ENCODE measurements around the gene RASAL2.
"Not testable (repeated sequence)": the region's sequence is repeated elsewhere in the genome, so short reads cannot be mapped to it uniquely, and the experiment has no call there.

The RASAL2 gene

DNA sequence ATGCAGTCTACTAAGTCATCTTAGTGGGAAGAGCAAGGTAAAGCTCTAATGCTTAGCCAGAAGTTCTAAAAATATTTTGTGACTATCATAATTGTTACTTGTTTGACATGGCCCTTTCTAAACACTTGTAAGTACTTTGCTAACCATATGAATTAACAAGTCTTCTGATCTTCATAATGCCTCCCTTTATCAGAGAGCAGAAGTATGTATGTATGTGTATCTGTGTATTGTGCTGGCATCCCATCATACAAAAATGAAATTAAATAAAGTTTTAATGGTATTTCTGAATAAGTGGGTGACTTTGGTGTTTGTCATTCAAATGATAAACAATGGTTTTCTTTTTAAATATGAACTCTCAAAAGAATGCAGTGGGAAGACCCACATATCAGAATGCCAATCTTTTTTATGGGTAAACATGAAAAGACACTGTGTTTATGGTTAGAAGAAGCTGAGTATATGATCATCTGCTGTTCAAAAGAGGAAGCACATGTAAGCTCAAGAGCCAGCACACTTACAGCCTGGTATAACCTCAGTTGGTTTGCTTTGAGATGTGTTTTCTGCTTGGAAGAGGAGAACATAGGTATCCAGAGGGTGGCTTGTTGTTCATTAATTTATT, 243.3 kb downstream of the RASAL2 start:
- no peak overlapping the region for H3K9ac ChIP-seq (ENCODE audit: low read length)
- H3K4me1 ChIP-seq (ENCODE audit: insufficient read depth, low read length): peaks cover 12% of the 10 kb centered on the region
- H3K9me3 ChIP-seq (ENCODE audit: low read length): no peaks in the 10 kb centered on the region
- H3K27me3 ChIP-seq (ENCODE audit: control insufficient read depth in 1 of 2, insufficient read depth in 2 of 2, low read length in 2 of 2): no peaks in the 10 kb centered on the region
- no peaks in the 10 kb centered on the region for H3K36me3 ChIP-seq (ENCODE audit: insufficient read depth, low read length)
- H3K27ac ChIP-seq (ENCODE audit: low read depth, low read length): no peak overlapping the region
- no peak overlapping the region for H3K4me3 ChIP-seq (ENCODE audit: low read depth in 1 of 2, low read length in 2 of 2)

DNA sequence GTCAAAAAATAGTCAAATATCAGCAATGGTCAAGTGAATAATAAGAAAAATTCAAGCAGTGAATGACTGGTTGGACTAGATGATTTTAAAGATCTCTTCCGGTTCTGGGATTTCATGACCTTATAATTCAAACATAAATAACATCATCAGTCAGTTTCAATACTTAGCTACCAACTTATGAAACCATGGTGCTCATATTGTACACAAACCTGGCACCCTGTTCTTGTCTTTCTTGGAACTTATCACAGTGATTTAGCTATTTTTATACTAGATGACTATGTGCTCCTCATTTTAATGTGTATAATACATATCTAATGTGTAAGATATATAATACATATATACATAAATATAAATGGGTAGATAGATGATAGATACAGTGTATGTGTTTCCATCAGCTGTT, 245.9 kb downstream of the RASAL2 start:
- Histone ChIP-seq H3K9ac (ENCODE audit: low read length) (no peak overlapping the region), H3K4me1 (ENCODE audit: insufficient read depth, low read length) (peaks cover 17% of the 10 kb centered on the region), H3K27ac (ENCODE audit: low read depth, low read length) (no peak overlapping the region), H3K4me3 (ENCODE audit: low read depth in 1 of 2, low read length in 2 of 2) (no peak overlapping the region), H3K27me3 (ENCODE audit: control insufficient read depth in 1 of 2, insufficient read depth in 2 of 2, low read length in 2 of 2) (no peaks in the 10 kb centered on the region), H3K36me3 (ENCODE audit: insufficient read depth, low read length) (no peaks in the 10 kb centered on the region), H3K9me3 (ENCODE audit: low read length) (no peaks in the 10 kb centered on the region)

DNA sequence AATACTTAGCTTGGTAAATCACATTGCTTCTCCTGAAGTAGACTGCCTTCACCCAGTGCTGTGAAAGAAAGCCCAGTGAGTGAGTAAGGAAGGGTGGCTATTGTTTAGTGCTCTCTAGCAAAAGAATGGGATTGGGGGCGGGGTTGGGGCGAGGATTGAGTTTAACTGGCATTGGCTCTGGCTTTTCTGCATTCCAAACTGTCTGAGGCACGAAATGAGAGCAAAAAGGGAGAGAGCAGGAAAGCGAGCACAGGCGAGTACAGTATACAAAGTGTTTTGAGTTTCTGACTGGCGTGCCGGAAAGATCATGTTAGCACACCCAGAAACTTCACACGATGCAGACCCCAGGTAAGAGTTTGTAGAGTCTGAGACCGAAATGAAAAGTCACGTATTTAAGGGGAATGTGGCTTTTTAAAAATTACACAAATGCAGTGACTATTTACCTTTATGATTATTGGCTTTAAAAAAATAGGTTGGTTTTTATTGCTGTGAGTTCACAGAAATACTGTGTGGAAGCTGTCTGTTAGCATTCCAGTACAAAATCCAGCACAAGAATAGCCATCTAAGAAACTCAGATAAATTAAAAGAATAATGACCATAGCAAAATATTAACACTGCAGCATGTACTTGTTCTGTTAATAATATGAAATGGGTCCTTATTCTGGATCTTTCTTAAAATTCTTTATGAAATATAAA, 247.5 kb downstream of the RASAL2 start:
- Histone ChIP-seq H3K9me3 (ENCODE audit: low read length) (no peaks in the 10 kb centered on the region), H3K4me1 (ENCODE audit: insufficient read depth, low read length) (peaks cover 17% of the 10 kb centered on the region), H3K36me3 (ENCODE audit: insufficient read depth, low read length) (no peaks in the 10 kb centered on the region), H3K27ac (ENCODE audit: low read depth, low read length) (peak overlapping the region; percentile 21), H3K9ac (ENCODE audit: low read length) (peak overlapping the region; percentile 15), H3K4me3 (ENCODE audit: low read depth in 1 of 2, low read length in 2 of 2) (peak overlapping the region; percentile 9 to 63), H3K27me3 (ENCODE audit: control insufficient read depth in 1 of 2, insufficient read depth in 2 of 2, low read length in 2 of 2) (no peaks in the 10 kb centered on the region)

DNA sequence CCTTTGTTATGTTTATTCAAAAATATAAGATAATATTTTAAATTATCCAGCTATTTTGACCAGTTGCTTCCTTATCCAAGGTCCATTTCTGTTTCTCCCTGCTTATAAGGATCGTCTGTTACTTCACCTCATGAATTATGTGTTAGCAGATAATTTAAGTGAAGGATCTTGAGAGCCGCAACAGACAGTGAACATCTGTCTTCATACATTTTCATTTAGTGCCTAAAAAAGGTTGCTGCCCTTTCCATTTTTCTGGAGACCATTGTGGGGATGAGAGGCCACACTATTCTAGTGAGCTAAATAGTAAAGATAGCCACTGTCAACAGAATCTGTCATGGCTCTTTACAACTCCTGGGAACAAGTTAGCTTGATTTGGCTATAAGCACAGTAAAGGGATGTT, 248.8 kb downstream of the RASAL2 start:
- H3K27ac ChIP-seq (ENCODE audit: low read depth, low read length): no peak overlapping the region
- H3K36me3 ChIP-seq (ENCODE audit: insufficient read depth, low read length): no peaks in the 10 kb centered on the region
- H3K27me3 ChIP-seq (ENCODE audit: control insufficient read depth in 1 of 2, insufficient read depth in 2 of 2, low read length in 2 of 2): no peaks in the 10 kb centered on the region
- no peaks in the 10 kb centered on the region for H3K9me3 ChIP-seq (ENCODE audit: low read length)
- H3K4me3 ChIP-seq (ENCODE audit: low read depth in 1 of 2, low read length in 2 of 2): no peak overlapping the region
- H3K9ac ChIP-seq (ENCODE audit: low read length): no peak overlapping the region
- H3K4me1 ChIP-seq (ENCODE audit: insufficient read depth, low read length): peaks cover 17% of the 10 kb centered on the region

DNA sequence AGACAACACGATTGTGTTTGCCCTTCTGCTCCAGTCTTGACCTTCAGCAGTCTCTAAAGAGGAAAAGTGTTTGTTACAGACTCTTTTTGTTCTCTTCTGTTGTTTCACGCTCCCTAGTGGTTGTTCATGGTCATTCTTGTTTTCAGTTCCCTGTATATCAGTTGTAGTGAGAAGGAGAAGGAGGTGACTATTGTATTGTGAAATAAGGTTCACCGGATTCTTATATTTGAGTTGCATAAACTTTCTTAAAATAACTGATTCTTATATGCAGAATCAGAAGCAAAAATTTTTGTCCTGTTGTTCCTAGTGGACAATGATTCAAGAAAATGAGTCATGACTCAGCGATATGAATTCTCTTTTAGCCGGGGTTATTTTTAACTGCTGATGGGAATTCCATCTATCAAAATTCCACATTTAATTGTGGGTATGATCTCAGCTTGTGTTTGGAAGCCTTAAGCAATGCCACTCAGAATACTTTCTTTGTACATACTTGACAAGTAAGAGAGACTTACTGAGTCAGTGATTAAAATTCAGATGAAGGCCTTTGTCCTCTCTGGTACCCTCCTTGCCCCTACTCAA, 250.7 kb downstream of the RASAL2 start:
- Histone ChIP-seq H3K36me3 (ENCODE audit: insufficient read depth, low read length) (no peaks in the 10 kb centered on the region), H3K4me3 (ENCODE audit: low read depth in 1 of 2, low read length in 2 of 2) (no peak overlapping the region), H3K27me3 (ENCODE audit: control insufficient read depth in 1 of 2, insufficient read depth in 2 of 2, low read length in 2 of 2) (no peaks in the 10 kb centered on the region), H3K4me1 (ENCODE audit: insufficient read depth, low read length) (peaks cover 17% of the 10 kb centered on the region), H3K9ac (ENCODE audit: low read length) (no peak overlapping the region), H3K27ac (ENCODE audit: low read depth, low read length) (no peak overlapping the region), H3K9me3 (ENCODE audit: low read length) (no peaks in the 10 kb centered on the region)

DNA sequence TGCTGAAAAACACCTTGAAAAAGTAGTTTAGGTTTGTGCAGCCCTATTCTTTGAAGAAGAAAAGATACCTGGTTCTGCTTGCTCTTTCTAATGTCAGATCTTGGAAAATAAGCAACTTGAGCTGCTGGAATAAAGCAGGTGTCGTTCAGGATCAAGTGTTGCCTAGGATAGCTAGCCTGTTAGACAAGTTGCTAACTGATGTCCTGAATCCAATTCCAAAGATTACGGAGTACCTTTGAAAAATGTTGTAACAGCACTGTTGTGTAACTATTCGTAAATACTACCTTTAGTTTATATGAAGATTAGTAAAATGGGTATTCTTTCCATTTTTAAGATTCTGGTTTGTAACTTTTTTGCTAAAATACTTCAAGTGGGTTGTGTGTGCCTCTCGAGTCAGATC, 251.3 kb downstream of the RASAL2 start:
- H3K27me3 ChIP-seq (ENCODE audit: control insufficient read depth in 1 of 2, insufficient read depth in 2 of 2, low read length in 2 of 2): no peaks in the 10 kb centered on the region
- H3K4me3 ChIP-seq (ENCODE audit: low read depth in 1 of 2, low read length in 2 of 2): no peak overlapping the region
- no peak overlapping the region for H3K27ac ChIP-seq (ENCODE audit: low read depth, low read length)
- H3K9ac ChIP-seq (ENCODE audit: low read length): no peak overlapping the region
- H3K36me3 ChIP-seq (ENCODE audit: insufficient read depth, low read length): no peaks in the 10 kb centered on the region
- no peaks in the 10 kb centered on the region for H3K9me3 ChIP-seq (ENCODE audit: low read length)
- peaks cover 17% of the 10 kb centered on the region for H3K4me1 ChIP-seq (ENCODE audit: insufficient read depth, low read length)

DNA sequence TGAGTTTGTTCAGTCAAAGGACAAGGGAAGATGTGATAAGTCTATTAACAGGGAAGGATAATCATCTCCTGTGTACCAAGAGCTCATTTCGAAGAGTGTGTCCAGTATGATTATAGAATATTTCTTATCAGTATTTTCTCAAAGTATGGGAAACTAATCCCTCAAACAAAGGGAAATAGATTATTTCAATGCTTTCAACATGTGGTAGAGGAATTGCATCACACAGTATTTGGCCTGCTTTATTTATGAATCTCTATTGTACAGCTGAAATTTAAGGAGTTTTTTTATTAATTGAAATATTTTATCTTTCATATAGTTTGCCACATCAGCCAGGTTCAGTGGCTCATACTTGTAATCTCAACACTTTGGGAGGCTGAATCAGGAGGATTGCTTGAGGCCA, 251.9 kb downstream of the RASAL2 start:
- Histone ChIP-seq H3K9me3 (ENCODE audit: low read length) (no peaks in the 10 kb centered on the region), H3K27ac (ENCODE audit: low read depth, low read length) (no peak overlapping the region), H3K4me3 (ENCODE audit: low read depth in 1 of 2, low read length in 2 of 2) (no peak overlapping the region)

DNA sequence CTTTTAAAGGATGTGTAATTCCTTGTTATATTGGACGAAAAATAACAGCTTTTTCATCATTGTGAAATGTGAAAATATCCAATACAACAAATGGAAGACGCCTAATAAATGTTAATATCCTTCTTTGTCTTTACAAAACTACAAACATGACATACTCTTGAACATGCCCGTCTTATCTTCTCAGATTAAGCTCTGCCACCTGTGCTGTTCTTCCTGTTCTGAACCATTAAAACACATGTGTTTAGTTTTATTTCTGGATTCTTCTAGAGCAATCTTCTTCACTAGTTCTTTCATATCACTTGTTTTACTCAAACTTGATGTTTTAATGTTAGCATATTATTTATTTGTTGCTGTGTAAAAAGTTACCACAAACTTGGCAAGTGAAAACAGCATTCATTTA, 255.9 kb downstream of the RASAL2 start:
- Histone ChIP-seq H3K27me3 (ENCODE audit: control insufficient read depth in 1 of 2, insufficient read depth in 2 of 2, low read length in 2 of 2) (no peaks in the 10 kb centered on the region), H3K4me3 (ENCODE audit: low read depth in 1 of 2, low read length in 2 of 2) (no peak overlapping the region), H3K36me3 (ENCODE audit: insufficient read depth, low read length) (no peaks in the 10 kb centered on the region), H3K9me3 (ENCODE audit: low read length) (no peaks in the 10 kb centered on the region), H3K9ac (ENCODE audit: low read length) (no peak overlapping the region), H3K27ac (ENCODE audit: low read depth, low read length) (no peak overlapping the region), H3K4me1 (ENCODE audit: insufficient read depth, low read length) (no peaks in the 10 kb centered on the region)

More for the DNA sequence above, 251.9 kb downstream of the RASAL2 start:
- no peaks in the 10 kb centered on the region for H3K36me3 ChIP-seq (ENCODE audit: insufficient read depth, low read length)
- no peaks in the 10 kb centered on the region for H3K27me3 ChIP-seq (ENCODE audit: control insufficient read depth in 1 of 2, insufficient read depth in 2 of 2, low read length in 2 of 2)
- H3K4me1 ChIP-seq (ENCODE audit: insufficient read depth, low read length): peaks cover 17% of the 10 kb centered on the region
- no peak overlapping the region for H3K9ac ChIP-seq (ENCODE audit: low read length)

DNA sequence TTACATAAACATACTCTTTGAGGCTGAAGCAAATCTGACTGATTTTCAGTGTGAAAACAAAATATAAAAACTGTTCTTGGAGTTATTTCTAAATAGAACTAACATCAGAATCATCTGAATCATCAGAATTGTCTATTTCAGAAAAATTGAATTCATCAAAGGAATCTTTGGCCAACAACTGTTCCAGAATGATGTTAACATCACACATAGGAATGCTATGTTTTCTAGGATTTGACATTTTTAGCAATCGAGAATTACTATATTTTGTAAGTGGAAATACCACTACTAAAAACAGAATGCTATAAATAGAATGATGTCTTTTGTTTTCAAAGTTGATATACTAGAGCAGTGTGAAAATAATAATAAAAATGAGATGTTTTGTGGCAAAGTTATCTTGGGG, 258.0 kb downstream of the RASAL2 start:
- not testable (repeated sequence) for H3K4me3 ChIP-seq (ENCODE audit: low read depth in 1 of 2, low read length in 2 of 2); H3K27ac ChIP-seq (ENCODE audit: low read depth, low read length); H3K9ac ChIP-seq (ENCODE audit: low read length)

DNA sequence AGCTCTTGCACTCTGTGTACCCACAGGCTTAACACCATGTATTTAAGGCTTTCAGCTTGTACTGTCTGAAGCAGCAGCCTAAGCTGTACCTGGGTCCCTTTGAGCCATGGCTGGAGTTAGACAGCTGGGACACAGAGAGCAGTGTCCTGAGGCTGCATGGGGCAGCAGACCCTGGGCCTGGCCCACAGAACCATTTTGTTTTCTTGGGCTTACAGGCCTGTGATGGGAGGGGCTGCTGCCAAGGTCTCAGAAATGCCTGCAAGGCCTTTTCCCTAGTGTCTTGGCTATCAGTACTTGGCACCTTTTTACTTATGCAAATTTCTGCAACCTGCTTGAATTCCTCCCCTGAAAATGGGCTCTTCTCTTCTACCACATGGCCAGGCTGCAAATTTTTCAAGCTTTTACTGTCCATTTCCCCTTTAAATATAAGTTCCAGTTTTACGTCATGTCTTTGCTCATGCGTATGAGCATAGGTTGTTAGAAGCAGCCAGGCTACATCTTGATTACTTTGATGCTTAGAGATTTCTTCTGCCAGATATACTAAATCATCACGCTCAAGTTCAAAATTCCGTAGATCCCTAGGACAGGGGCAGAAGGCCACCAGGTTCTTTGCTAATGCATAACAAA, 259.0 kb downstream of the RASAL2 start:
- no peaks in the 10 kb centered on the region for H3K36me3 ChIP-seq (ENCODE audit: insufficient read depth, low read length)
- H3K27ac ChIP-seq (ENCODE audit: low read depth, low read length): no peak overlapping the region
- no peak overlapping the region for H3K4me3 ChIP-seq (ENCODE audit: low read depth in 1 of 2, low read length in 2 of 2)
- no peaks in the 10 kb centered on the region for H3K4me1 ChIP-seq (ENCODE audit: insufficient read depth, low read length)
- H3K27me3 ChIP-seq (ENCODE audit: control insufficient read depth in 1 of 2, insufficient read depth in 2 of 2, low read length in 2 of 2): no peaks in the 10 kb centered on the region
- H3K9me3 ChIP-seq (ENCODE audit: low read length): no peaks in the 10 kb centered on the region
- no peak overlapping the region for H3K9ac ChIP-seq (ENCODE audit: low read length)

More for the DNA sequence above, 258.0 kb downstream of the RASAL2 start:
- H3K27me3 ChIP-seq (ENCODE audit: control insufficient read depth in 1 of 2, insufficient read depth in 2 of 2, low read length in 2 of 2); H3K36me3 ChIP-seq (ENCODE audit: insufficient read depth, low read length); H3K4me1 ChIP-seq (ENCODE audit: insufficient read depth, low read length); H3K9me3 ChIP-seq (ENCODE audit: low read length): not testable (repeated sequence)

DNA sequence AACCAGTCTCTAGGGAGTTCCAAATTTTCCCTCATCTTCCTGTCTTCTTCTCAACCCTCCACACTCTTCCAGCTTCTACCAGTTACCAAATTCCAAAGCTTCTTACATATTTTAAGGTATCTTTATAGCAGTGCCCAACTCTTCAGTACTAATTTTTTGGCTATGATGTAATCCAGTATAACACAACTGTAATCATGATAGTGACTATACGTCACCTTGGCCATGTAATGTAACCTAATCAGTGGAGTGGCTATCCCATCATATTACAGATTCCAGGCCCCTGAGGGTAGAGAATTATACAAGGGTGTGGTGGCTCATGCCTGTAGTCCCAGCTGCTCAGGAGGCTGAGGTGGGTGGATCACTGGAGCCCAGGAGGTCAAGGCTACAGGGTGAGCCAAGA, 259.6 kb downstream of the RASAL2 start:
- Histone ChIP-seq H3K9me3 (ENCODE audit: low read length) (no peaks in the 10 kb centered on the region), H3K4me1 (ENCODE audit: insufficient read depth, low read length) (no peaks in the 10 kb centered on the region), H3K4me3 (ENCODE audit: low read depth in 1 of 2, low read length in 2 of 2) (no peak overlapping the region), H3K27me3 (ENCODE audit: control insufficient read depth in 1 of 2, insufficient read depth in 2 of 2, low read length in 2 of 2) (no peaks in the 10 kb centered on the region), H3K27ac (ENCODE audit: low read depth, low read length) (no peak overlapping the region), H3K9ac (ENCODE audit: low read length) (no peak overlapping the region), H3K36me3 (ENCODE audit: insufficient read depth, low read length) (no peaks in the 10 kb centered on the region)

Data from muscle layer of colon (tissue), 2 donors.